GM10266 (cell line): ENCODE results near the gene NKD2.
A peak's percentile ranks its signal among the peaks of the same experiment; 100 is the strongest.

Experiments
- DNase-seq: peaks from one replicate; pipeline ENCODE4 v3.0.0; 2012; ENCODE audit errors: extremely low spot score
- TF ChIP-seq, protein P1 (sequence below): IDR thresholded peaks from 2 replicates; pipeline ENCODE4 v1.5.1; 2012; ENCODE audit warnings: mild to moderate bottlenecking, low read depth; ENCODE audit not compliant: control insufficient read depth, insufficient read depth; ENCODE audit errors: missing control alignments

NKD2 gene, protein sequence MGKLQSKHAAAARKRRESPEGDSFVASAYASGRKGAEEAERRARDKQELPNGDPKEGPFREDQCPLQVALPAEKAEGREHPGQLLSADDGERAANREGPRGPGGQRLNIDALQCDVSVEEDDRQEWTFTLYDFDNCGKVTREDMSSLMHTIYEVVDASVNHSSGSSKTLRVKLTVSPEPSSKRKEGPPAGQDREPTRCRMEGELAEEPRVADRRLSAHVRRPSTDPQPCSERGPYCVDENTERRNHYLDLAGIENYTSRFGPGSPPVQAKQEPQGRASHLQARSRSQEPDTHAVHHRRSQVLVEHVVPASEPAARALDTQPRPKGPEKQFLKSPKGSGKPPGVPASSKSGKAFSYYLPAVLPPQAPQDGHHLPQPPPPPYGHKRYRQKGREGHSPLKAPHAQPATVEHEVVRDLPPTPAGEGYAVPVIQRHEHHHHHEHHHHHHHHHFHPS

DNA sequence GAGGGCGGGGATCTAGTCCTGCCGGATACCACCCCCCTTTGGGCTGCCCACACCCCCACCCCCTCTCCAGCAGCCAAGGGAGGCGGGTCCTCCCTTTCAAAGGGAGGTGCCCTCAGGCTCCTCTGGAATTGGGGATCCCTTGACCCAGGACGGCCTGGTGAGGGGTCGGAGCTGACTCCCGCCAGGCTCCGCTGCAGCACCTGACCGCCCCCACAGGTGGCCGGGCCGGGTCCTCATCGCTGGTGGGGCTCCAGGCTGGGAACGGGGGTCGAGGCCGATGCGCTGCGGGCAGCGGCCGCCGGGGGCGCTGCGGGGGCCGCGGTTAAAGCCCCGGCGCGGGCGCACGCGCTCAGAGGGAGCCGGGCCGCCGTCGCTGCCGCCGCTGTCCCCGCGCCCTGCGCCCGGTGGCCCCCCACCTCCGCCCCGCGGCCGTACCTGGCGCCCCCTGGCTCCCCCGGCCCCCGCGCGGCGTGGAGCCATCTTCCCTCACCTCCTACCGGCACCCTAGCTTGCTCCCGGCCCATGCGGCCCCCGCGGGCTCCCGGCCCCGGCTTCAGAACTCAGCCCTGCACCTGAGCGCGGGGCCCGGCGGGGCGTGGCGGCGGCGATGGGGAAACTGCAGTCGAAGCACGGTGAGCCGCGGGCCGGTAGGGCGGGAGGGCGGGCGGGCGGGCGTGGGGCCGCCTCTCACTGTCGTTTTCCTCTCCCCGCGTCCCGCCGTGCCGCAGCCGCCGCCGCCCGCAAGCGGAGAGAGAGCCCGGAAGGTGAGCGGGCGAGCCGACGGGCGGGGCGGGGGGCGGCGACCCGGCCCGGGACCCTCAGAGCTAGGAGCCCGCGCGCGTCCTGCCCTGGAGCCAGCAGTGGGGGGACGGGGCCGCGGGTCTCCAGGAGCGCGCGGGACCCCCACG, at the start of gene NKD2:
NKD2 (plus strand) TSS at position 352 of the 908 bp plus-strand sequence; CDS start at position 608, 256 bp downstream.
- DNase-seq, result peak; percentile 87
- TF ChIP-seq, protein P1, sequence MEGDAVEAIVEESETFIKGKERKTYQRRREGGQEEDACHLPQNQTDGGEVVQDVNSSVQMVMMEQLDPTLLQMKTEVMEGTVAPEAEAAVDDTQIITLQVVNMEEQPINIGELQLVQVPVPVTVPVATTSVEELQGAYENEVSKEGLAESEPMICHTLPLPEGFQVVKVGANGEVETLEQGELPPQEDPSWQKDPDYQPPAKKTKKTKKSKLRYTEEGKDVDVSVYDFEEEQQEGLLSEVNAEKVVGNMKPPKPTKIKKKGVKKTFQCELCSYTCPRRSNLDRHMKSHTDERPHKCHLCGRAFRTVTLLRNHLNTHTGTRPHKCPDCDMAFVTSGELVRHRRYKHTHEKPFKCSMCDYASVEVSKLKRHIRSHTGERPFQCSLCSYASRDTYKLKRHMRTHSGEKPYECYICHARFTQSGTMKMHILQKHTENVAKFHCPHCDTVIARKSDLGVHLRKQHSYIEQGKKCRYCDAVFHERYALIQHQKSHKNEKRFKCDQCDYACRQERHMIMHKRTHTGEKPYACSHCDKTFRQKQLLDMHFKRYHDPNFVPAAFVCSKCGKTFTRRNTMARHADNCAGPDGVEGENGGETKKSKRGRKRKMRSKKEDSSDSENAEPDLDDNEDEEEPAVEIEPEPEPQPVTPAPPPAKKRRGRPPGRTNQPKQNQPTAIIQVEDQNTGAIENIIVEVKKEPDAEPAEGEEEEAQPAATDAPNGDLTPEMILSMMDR, result peak; percentile 63

DNA sequence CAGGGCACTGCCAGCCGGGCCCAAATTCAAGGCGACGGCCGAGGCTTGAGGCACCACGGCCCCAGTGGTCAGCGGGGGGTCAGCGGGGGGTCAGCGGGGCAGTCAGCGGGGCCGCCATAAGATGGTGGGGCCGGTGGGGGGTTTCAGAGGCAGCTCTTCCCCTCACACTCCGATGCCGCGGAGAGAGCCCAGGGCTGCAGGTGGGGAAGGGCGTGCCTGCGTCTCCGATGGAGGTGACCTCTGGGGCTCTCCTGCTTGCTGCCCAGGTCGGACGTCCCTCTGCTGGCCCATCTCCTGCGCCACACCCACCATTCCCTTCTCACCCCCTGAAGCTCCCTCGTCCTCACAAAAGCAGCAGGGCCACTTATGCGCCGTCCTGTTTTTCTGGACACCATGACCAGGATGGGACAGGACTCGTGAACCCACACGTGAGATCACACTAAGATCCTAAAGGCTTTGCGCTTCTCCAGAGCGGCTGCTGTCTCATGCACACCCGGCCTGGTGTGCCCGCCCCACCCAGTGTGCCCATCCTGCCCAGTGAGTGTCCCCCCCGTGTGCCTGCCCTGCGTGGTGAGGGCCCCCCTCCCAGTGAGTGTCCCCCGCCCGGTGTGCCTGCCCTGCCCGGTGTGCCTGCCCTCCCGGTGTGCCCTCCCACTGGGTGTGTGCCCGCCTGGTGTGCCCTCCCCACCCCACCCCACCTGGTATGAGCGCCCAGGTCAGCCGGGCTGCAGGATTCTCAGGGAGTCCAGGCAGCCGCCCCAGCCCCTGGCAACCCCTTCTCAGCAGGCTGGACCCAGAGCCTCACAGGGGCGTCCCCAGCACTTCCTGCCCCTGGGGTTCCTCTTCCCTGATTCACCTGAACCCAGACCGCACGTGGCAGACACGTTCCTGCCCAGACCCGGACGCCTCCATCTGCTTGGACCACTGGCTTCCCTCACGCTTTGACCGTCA, 48.7 kb upstream of the NKD2 start:
- TF ChIP-seq, protein P1, result no peak
- no peak for DNase-seq

DNA sequence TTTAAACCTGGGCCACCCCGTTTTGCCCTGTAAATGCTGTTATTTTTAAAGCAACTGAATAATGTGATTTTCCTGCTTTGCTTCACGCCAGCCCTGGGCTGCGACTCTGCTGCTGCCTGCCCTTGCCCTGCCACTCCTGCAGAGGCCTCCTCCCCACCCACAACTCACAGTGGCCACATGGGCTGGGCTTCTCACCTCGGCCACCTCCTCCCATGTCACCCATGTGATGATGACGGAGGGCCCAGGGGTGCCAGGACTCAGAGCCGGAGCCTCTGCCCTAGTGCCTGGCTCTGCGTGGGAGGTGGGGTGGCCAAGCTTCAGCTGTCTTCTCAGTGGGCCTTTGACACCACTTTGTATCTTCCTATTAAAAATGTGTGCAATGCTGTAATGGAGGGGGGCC, 48.1 kb upstream of the NKD2 start:
- TF ChIP-seq, protein P1, result no peak
- DNase-seq, result no peak

DNA sequence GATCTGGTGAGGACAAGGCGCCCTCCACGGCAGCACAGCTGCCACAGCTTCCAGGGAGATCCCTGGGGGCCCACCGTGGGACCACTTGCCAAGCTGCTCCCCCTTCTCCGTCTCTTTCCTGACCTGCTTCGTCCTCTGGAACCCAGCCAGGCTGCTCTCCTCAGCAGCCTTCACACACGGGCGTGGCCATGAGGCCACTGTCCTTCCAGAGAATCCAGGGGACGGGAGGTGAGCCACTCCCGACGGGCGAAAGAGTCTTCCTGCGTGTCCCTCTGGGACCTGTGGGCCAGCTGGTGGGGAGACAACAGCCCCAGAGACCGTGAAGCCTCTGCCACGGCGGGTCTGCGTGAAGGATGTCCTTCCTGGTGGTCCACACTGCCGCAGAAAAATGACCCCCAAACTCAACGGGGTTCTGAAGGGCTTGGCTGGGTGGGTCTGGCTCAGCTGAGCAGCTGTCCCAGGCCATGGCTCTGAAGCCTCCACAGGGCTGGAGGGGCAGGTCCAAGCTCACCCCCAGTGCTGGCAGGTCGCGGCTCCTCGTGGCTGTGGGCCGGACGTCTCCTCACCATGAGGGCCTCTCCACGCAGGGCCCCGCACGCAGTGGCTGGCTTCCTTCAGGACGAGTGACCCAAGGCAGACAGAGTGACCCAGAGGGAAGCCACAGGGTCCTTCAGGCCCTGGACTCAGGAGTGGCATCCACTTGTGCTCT, 47.4 kb upstream of the NKD2 start:
- DNase-seq, result no peak
- TF ChIP-seq, protein P1, result no peak

DNA sequence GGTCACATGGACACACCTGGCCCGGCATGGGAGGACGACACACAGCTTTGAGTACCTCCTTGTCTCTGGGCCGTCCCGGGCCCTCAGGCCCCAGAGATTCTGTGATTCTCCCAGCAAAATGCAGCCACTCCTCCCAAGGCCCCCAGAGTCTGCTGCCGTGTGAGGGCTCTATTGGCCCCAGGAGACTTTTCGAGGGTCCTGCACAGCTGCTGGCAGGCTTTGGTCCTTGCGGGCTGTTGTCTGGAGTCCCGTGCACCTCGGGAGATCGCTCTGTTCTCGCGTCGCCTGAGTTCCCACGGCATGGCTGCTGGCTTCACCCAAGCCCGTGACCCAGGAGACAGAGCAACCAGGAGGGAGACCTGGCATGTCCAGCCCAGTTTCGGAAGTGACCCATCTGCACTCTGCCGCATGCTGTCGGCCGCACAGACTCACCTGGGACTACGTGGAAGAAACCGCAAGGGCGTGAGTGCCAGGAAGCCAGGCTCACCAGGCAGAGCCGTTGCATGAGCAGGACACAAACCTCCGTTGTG, 46.8 kb upstream of the NKD2 start:
- DNase-seq, result no peak

DNA sequence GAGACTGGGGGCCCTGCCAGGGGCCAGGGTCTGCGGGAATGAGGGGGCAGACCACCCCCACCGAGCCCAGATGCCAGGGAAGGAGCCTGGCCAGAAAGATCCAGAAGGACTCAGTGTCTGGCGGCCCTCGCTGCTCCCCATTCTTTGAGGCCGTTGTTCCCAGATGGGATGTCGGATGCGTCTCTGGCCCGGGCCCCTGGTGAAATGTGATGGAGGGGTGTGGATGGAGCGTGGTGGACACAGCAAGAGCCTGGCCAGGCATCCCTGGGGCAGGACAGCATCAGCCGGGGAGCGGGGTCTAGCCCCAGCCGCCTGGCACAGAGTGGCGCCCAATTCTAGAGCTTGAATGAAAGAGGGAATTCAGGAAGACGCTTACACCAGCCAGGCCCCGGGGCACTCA, 46.2 kb upstream of the NKD2 start:
- DNase-seq, result no peak
- TF ChIP-seq, protein P1, result no peak

More for the DNA sequence above, 46.8 kb upstream of the NKD2 start:
- TF ChIP-seq, protein P1, result no peak
